Measurements from ENCODE around the gene FBXO7.

The FBXO7 gene

DNA sequence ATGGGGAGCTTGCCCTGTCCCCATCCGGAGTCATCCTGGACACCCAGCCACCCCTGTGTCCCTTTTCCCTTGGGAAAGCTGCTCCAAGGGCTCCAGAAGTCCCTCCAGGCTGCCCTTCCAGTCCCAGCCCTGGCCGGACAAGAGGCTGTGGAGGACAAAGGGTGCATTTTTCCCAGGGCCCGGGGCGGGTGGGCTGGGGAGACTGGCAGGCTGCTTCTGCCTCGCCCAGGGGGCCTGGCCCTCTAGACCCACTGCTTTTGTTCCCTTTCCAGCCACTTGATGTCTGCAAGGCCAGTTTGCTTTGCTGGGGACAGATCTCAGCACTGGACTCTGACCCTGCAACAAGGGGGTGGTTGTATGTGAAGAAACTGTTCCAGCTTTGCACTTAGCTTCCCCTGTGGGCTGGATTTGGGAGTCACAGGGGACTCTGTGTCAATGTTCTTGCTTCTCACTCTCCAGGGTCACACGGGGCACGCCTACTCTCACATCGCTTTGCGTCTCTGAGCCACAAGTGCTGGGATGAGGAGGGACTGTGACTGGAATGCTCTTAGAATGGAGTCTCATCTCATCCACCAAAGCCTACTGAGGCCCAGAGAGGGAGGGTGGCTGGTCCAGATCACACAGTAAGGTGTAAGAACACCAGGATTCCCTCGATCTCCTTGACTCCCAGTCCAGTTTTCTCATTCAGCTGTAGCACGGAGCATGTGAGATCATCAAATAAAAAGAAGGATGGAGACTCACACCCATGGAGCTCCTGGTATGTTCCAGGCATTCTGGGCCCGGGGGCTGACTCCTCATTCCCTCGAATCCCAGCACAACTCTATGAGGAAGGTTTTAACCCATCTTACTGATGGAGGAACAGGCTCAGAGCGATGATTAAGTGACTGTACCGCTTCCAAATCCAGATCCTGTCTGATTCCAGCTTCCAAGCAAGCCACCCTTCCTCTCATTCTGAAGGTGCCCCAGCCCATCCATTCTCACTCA, 59.9 kb downstream of the FBXO7 start:
- TF ChIP-seq CTCF (conservative IDR thresholded peaks at IDR 0.05; ENCODE audit: low read depth, low read length): no peak
- no peak overlapping the region for H3K4me3 ChIP-seq (ENCODE audit: low read length)
- no peak for DNase-seq (ENCODE audit: low read depth)

DNA sequence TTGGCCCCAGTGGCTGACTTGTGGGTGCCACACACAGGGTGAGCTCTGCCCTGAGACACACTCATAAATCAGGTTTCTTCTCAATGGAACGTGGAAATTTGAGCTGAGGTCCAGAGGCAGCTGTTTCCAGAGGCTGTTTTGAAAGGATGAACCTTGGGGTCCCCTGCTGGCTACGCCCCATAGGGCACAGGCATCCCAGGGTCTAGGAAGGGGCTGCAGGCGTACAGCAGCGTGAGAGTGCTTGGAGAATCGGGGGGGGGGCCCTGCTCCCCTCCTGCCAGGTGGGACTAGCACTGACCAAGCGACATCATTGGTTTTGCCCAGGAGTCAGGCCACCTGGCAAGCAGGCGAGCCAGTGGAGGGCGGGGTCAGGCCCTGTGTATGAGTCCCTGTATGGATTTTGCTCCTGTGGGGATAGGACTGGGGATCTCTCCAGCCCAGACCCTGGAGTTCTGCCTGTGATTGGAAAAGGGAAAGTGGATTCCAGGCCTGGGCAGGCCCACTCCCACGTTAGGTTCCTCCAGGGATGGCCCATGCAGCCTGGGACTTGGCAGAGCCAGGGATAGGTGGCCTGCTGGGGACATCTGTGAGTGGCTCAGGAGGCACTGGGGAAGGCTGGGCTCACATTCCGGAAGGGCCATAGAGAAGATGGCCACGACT, 61.0 kb downstream of the FBXO7 start:
- TF ChIP-seq CTCF (conservative IDR thresholded peaks at IDR 0.05; ENCODE audit: low read depth, low read length): no peak
- H3K4me3 ChIP-seq (ENCODE audit: low read length): no peak overlapping the region
- DNase-seq (ENCODE audit: low read depth): no peak

DNA sequence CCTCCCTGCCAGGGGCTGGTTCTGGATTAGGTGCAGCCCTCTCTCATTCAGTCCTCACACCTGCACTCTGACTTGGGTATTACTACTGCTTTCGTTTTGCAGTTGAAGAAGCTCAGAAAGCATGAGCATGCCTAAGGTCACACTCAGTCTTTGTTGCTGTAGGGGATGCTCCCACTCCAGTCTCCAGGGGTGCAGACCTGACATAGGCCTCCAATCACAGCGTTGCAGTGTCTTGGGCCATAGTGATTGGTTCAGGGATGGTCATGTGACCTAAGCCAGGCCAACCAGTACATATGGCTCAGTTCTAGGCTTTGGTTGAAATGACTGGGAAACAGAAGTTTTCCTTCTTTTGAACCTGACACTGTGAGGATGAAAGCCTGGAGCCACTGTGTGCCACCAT, 61.7 kb downstream of the FBXO7 start:
- TF ChIP-seq CTCF (conservative IDR thresholded peaks at IDR 0.05; ENCODE audit: low read depth, low read length): no peak
- H3K4me3 ChIP-seq (ENCODE audit: low read length): no peak overlapping the region
- DNase-seq (ENCODE audit: low read depth): no peak

GRCh38 chr22:32538521-32538920, 63.9 kb downstream of the FBXO7 start:
- H3K4me3 ChIP-seq (ENCODE audit: low read length): no peak overlapping the region
- DNase-seq (ENCODE audit: low read depth): no peak
- TF ChIP-seq CTCF (conservative IDR thresholded peaks at IDR 0.05; ENCODE audit: low read depth, low read length): no peak

GRCh38 chr22:32539631-32540421, 65.2 kb downstream of the FBXO7 start:
- no peak overlapping the region for H3K4me3 ChIP-seq (ENCODE audit: low read length)
- no peak for DNase-seq (ENCODE audit: low read depth)
- TF ChIP-seq CTCF (conservative IDR thresholded peaks at IDR 0.05; ENCODE audit: low read depth, low read length): no peak

DNA sequence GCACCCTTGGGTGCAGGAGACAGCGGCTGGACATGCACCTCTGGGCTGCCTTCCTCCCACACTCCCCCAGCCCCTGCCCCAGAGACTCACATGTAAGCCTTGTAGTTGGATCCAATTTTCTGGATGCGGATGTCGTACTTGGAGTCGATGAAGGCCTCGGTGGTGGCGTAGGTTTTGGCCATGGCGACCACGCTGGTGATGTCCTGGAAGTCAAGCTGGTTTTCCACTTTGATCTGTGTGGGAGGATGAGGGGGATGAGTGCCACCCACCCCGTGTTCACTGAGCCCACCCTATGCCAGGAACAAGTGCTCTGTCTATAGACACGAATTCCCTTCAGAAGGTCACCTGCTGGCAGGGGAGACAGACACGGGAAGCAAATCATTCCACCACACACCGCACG, 66.9 kb downstream of the FBXO7 start:
- DNase-seq (ENCODE audit: low read depth): no peak
- H3K4me3 ChIP-seq (ENCODE audit: low read length): no peak overlapping the region
- no peak for TF ChIP-seq CTCF (conservative IDR thresholded peaks at IDR 0.05; ENCODE audit: low read depth, low read length)
